Activated B cell treated with CpG ODN at 0.5 μM for 24 hours (primary cell): ENCODE data around the gene SLC22A24. TPM values are rescaled to one million over a fixed set of nuclear protein-coding genes. Genes with fewer than 3 reads are reported as not detected.

ENCODE experiments used
- ATAC-seq: fragments of 200-7000 bp; cut with Tn5 transposase; one replicate; pipeline ENCODE4 v1.10.0; 2021; ENCODE audit warnings: low read depth, mild to moderate bottlenecking, moderate library complexity
- CTCF ChIA-PET: fragments of 350-600 bp; sonication (Branson Sonifier 250); formaldehyde crosslinking; loops from one replicate; lab custom pipeline; 2021; ENCODE audit warnings: antibody characterized with exemption; lab: Charles Lee
- POLR2A ChIA-PET: fragments of 350-600 bp; sonication (Branson Sonifier 250); formaldehyde crosslinking; loops from one replicate; lab custom pipeline; 2021; ENCODE audit warnings: antibody characterized with exemption; lab: Charles Lee
- DNase-seq: peaks from one replicate; pipeline ENCODE4 v3.0.0; 2022
- H3K27ac Mint-ChIP-seq: one replicate; pipeline ENCODE4 v1.8.0; 2020; ENCODE audit warnings: mixed read lengths
- H3K27me3 Mint-ChIP-seq: one replicate; pipeline ENCODE4 v1.8.0; 2021; ENCODE audit warnings: mixed read lengths
- H3K36me3 Mint-ChIP-seq: one replicate; pipeline ENCODE4 v1.8.0; 2021; ENCODE audit warnings: low read depth, mixed read lengths
- H3K4me1 Mint-ChIP-seq: one replicate; pipeline ENCODE4 v1.8.0; 2021; ENCODE audit warnings: mixed read lengths
- H3K4me3 Mint-ChIP-seq: one replicate; pipeline ENCODE4 v1.8.0; 2020; ENCODE audit warnings: mild to moderate bottlenecking, mixed read lengths
- H3K9me3 Mint-ChIP-seq: one replicate; pipeline ENCODE4 v1.8.0; 2020; ENCODE audit warnings: mixed read lengths
- intact Hi-C: fragments of 100-400 bp; cut with micrococcal nuclease; formaldehyde crosslinking; loops from one replicate; pipeline ENCODE4 v1.15.1; 2024
- total RNA-seq: library from RNA; stranded (reverse); gene quantifications from 2 replicates; pipeline ENCODE4 v1.2.3, GENCODE V29; 2022
- TF ChIP-seq, protein P1 (sequence below): fragments of 200-600 bp; IDR thresholded peaks from one replicate; pipeline ENCODE4 v1.8.0; 2022; ENCODE audit warnings: antibody characterized with exemption, mild to moderate bottlenecking

The SLC22A24 gene
- not detected in 2 replicates for total RNA-seq

GRCh38 chr11:63144121-63144520 is at the start of gene SLC22A24:
TSS of gene SLC22A24 (minus strand) at chr11:63144221. CDS start at chr11:63143779, 442 bp downstream.
- ATAC-seq = no peak
- ChIA-PET CTCF (no interaction called here), POLR2A (no interaction called here)
- Mint-ChIP-seq H3K4me3 (no peak within 1 kb of the TSS), H3K27me3 (peaks cover 7% of the 10 kb centered on the region), H3K27ac (no peak within 1 kb of the TSS), H3K36me3 (no peaks in the 10 kb centered on the region), H3K9me3 (no peaks in the 10 kb centered on the region), H3K4me1 (no peaks in the 10 kb centered on the region)
- TF ChIP-seq, protein P1, sequence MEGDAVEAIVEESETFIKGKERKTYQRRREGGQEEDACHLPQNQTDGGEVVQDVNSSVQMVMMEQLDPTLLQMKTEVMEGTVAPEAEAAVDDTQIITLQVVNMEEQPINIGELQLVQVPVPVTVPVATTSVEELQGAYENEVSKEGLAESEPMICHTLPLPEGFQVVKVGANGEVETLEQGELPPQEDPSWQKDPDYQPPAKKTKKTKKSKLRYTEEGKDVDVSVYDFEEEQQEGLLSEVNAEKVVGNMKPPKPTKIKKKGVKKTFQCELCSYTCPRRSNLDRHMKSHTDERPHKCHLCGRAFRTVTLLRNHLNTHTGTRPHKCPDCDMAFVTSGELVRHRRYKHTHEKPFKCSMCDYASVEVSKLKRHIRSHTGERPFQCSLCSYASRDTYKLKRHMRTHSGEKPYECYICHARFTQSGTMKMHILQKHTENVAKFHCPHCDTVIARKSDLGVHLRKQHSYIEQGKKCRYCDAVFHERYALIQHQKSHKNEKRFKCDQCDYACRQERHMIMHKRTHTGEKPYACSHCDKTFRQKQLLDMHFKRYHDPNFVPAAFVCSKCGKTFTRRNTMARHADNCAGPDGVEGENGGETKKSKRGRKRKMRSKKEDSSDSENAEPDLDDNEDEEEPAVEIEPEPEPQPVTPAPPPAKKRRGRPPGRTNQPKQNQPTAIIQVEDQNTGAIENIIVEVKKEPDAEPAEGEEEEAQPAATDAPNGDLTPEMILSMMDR = no peak
- no peak for DNase-seq
- intact Hi-C loops = no loop called here

DNA sequence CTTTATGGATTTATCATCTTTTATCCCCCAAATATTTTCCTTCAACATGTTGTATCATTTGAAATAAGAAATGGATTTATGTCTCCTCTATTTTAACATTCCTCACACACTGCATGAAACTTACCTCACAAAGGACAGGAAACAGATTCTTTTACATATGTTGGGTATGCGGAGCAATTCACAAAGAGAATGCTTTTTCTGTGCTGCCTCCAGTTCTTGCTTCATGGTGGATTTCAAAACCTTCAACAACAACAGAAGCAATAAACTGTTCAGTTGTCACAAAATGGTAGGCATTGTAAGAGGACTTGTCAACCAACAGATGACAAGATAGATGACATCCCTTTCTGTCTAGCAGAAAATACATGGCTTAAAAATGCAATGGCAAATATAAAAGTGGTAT is 36.5 kb upstream of the SLC22A24 start:
- peaks cover 16% of the 10 kb centered on the region for H3K27me3 Mint-ChIP-seq
- H3K9me3 Mint-ChIP-seq = peaks cover 9% of the 10 kb centered on the region
- H3K4me1 Mint-ChIP-seq = no peaks in the 10 kb centered on the region
- no peak overlapping the region for H3K4me3 Mint-ChIP-seq
- TF ChIP-seq, protein P1 = no peak
- no peak for ATAC-seq
- intact Hi-C loops = no loop called here
- CTCF ChIA-PET = no interaction called here
- no peak for DNase-seq
- no peaks in the 10 kb centered on the region for H3K36me3 Mint-ChIP-seq
- POLR2A ChIA-PET = no interaction called here
- no peak overlapping the region for H3K27ac Mint-ChIP-seq

DNA sequence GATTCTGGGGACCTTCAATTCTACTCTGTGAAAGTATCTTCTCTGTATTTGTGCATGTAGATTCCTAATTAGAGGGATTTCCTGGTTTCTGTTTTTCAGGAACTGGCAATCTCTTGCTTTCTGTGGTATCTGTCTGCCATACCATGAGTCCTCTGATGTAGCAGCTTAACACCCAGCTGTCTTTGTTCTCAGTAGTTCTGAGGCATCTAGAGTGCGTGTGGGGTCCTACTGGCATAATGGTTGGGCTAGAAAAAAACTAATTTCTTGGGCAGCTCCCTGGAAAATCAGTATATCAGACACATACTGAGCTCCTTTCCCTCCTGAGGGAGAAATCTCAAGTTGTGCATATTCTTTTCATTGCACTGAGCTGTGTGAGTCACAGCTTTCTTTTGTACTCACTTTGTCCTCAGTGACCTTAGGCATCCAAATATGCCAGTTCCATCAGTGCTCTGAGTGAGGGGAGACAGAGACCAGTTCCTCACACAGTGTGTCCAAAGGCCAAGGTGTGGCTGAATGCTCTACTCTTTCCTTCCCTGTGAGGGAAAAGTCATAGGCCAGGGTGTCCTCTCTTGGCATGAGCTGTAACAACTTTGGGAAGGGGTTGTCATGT is 35.5 kb upstream of the SLC22A24 start:
- Mint-ChIP-seq H3K4me1 (no peaks in the 10 kb centered on the region), H3K27me3 (peaks cover 16% of the 10 kb centered on the region), H3K9me3 (peaks cover 9% of the 10 kb centered on the region), H3K36me3 (no peaks in the 10 kb centered on the region), H3K4me3 (no peak overlapping the region), H3K27ac (no peak overlapping the region)
- ATAC-seq (no peak), DNase-seq (no peak)
- TF ChIP-seq, protein P1 = no peak
- CTCF ChIA-PET = no interaction called here
- POLR2A ChIA-PET = no interaction called here
- intact Hi-C loops = no loop called here

DNA sequence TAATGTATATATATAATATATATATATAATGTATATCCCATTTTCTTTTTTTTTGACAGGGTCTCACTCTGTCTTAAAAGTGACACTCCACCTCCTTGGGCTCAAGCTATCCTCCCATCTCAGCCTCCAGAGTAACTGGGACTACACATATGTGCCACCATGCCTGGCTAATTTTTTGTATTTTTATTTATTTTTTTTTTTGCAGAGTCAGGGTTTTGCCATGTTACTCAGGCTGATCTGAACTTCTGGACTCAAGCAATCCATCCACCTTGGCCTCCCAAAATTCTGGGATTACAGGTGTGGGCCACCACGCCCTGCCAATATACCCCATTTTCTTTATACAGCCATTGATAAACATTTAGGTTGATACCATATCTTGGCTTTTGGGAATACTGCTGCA is 33.9 kb upstream of the SLC22A24 start:
- peaks cover 16% of the 10 kb centered on the region for H3K27me3 Mint-ChIP-seq
- H3K4me1 Mint-ChIP-seq = no peaks in the 10 kb centered on the region
- ChIA-PET CTCF (no interaction called here), POLR2A (no interaction called here)
- H3K27ac Mint-ChIP-seq = no peak overlapping the region
- intact Hi-C loops = no loop called here
- ATAC-seq = no peak
- DNase-seq = no peak
- TF ChIP-seq, protein P1 = no peak
- no peak overlapping the region for H3K4me3 Mint-ChIP-seq
- H3K9me3 Mint-ChIP-seq = peaks cover 9% of the 10 kb centered on the region
- H3K36me3 Mint-ChIP-seq = no peaks in the 10 kb centered on the region

- no peak overlapping the region for H3K4me3 Mint-ChIP-seq
These were observed 21.8 kb upstream of the SLC22A24 start for GRCh38 chr11:63165706-63166310.

More at GRCh38 chr11:63165706-63166310, 21.8 kb upstream of the SLC22A24 start:
- H3K9me3 Mint-ChIP-seq = no peaks in the 10 kb centered on the region
- H3K27me3 Mint-ChIP-seq = peaks cover 35% of the 10 kb centered on the region
- intact Hi-C loops = no loop called here
- no peaks in the 10 kb centered on the region for H3K36me3 Mint-ChIP-seq
- ChIA-PET POLR2A (no interaction called here), CTCF (no interaction called here)
- DNase-seq (no peak), ATAC-seq (no peak)
- H3K27ac Mint-ChIP-seq = no peak overlapping the region
- no peaks in the 10 kb centered on the region for H3K4me1 Mint-ChIP-seq
- TF ChIP-seq, protein P1 = no peak
